Astrocyte of the cerebellum (primary cell): ENCODE data around the gene BAD.

Experiments
- DNase-seq: peaks from one replicate; pipeline ENCODE4 v3.0.0-alpha.2; 2011; ENCODE audit warnings: low read depth
- H3K4me3 ChIP-seq: 2 replicates; pipeline ENCODE4 v1.5.1; 2011; ENCODE audit warnings: mild to moderate bottlenecking, low read depth, low read length, moderate library complexity
- CTCF ChIP-seq: IDR thresholded peaks from 2 replicates; pipeline ENCODE4 v1.5.1; 2012; ENCODE audit warnings: low read length, low read depth, moderate library complexity, mild to moderate bottlenecking; ENCODE audit errors: missing control alignments
- in situ Hi-C: cut with HindIII; loops from 2 replicates; pipeline ENCODE4 v1.10.0; 2017; ENCODE audit warnings: low sequenced_read_pairs

The BAD gene

GRCh38 chr11:64275031-64275800 is 9.2 kb downstream of the BAD start:
- DNase-seq = no peak
- H3K4me3 ChIP-seq = no peak overlapping the region
- in situ Hi-C loops = loop anchor here (10.0 kb wide), 1 partner anchor 70 kb away; the partner anchor contains the start of gene FERMT3
- no peak for TF ChIP-seq CTCF

DNA sequence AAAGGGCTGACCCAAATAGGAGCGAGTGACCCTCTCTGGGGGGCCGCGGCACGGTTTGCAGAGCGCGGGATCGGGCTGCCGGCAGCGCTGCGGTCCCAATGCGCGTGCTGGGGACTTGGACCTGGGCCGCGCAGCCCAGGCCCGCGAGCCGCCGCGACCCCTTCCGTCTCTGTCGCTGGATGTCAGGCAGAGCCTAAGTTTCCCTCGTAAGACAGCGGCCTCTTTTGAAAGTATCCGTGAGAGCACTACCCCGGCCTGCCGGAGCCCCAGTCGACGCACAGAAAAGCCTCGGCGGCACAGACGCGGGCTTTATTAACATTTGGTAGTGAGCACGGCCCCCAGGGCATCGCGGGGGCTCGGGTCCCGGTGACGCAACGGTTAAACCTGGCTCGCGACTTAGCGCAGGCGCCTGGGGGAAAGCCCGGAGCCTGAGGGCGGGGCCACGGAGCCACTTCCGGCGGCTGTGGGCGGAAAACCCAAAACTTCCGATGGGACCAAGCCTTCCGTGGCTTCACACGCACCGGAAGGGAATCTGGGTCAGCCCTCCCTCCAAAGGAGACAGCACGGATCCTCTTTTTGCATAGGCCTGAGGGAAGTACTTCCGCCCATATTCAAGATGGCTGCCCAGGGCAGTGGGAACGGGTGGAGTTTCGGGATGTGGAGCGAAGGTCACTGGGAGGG is 14.8 kb downstream of the BAD start:
- in situ Hi-C loops = loop anchor here (10.0 kb wide), 2 partner anchors 55 to 65 kb away; partner anchors contain the start of gene FERMT3
- peak; percentile 25 for TF ChIP-seq CTCF
- peak; percentile 100 for DNase-seq
- peak overlapping the region; percentile 65 for H3K4me3 ChIP-seq

- in situ Hi-C loops = loop anchor here (10.0 kb wide), 1 partner anchor 56 kb away; no protein-coding TSS in a partner anchor
- TF ChIP-seq CTCF = no peak
- no peak for DNase-seq
- peak overlapping the region; percentile 62 for H3K4me3 ChIP-seq
These were observed 15.4 kb downstream of the BAD start for GRCh38 chr11:64268893-64269539.

DNA sequence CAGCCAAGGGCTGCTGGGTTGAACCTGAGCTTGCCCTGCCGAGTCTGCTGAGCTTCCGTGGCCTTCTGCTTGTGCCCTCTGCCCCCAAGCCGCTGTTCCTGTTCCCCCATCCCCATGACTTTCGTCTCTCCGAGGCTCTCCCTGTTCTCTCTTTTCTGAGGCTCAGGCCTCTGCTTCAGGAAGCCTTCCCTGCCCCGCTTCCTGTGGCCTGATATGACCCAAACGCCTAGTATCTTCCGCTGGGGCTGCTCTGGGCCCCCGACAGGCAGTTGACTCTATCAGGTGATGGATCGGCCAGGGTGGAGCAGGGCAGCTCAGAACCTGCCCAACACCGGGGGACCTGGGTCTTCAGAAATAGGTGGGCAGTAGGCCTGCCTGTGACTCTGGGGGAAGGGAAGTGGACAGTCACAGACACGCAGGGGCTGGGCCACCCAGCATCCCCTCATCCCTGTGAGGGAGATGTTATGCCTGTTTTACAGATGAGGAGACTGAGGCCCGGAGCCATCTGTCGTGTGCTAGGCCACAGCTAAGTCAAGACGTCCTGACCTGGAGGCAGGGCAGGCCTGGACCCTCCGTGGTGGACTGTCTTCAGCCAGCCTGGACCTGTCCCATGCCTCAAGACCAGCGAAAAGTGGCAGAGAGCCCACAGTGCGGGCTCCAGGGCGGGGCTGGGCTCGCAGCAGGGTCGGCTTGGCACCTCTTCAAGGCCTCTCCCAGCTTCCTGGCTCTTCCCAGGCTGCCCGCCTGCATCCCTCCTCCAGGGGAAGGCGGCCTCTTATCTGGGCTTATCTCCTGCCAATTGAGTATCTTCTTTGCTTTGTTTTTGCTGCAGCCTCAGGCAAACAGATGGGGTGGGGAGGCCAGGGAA is 16.2 kb downstream of the BAD start:
- H3K4me3 ChIP-seq = peak overlapping the region; percentile 62
- in situ Hi-C loops = loop anchor here (10.0 kb wide), 1 partner anchor 57 kb away; no protein-coding TSS in a partner anchor
- no peak for DNase-seq
- TF ChIP-seq CTCF = no peak

- H3K4me3 ChIP-seq = no peak overlapping the region
- in situ Hi-C loops = loop anchor here (10.0 kb wide), 1 partner anchor 57 kb away; no protein-coding TSS in a partner anchor
- DNase-seq = no peak
- TF ChIP-seq CTCF = no peak
These were observed 17.1 kb downstream of the BAD start for GRCh38 chr11:64267207-64267945.
